ENCODE results near the gene ZG16B.

ZG16B gene

GRCh38 chr16:2790631-2791030 is 39.5 kb upstream of the ZG16B start:
- no peak for FAIRE-seq
- DNase-seq (ENCODE audit: insufficient read length), result no peak
- TF ChIP-seq TAF1 (IDR thresholded peaks at IDR 0.05; ENCODE audit: borderline replicate concordance, low read depth, low read length), result no peak
- TF ChIP-seq POLR2A (IDR thresholded peaks at IDR 0.05; ENCODE audit: low read depth, low read length), result no peak
- TF ChIP-seq POLR2AphosphoS5 (IDR thresholded peaks at IDR 0.05; ENCODE audit: low read depth, low read length), result no peak

- DNase-seq (ENCODE audit: insufficient read length) (no peak), FAIRE-seq (no peak)
- TF ChIP-seq POLR2AphosphoS5 (IDR thresholded peaks at IDR 0.05; ENCODE audit: low read depth, low read length), result no peak
- TF ChIP-seq TAF1 (IDR thresholded peaks at IDR 0.05; ENCODE audit: borderline replicate concordance, low read depth, low read length), result no peak
- TF ChIP-seq POLR2A (IDR thresholded peaks at IDR 0.05; ENCODE audit: low read depth, low read length), result no peak
These were observed 38.9 kb upstream of the ZG16B start for GRCh38 chr16:2791174-2791573.

DNA sequence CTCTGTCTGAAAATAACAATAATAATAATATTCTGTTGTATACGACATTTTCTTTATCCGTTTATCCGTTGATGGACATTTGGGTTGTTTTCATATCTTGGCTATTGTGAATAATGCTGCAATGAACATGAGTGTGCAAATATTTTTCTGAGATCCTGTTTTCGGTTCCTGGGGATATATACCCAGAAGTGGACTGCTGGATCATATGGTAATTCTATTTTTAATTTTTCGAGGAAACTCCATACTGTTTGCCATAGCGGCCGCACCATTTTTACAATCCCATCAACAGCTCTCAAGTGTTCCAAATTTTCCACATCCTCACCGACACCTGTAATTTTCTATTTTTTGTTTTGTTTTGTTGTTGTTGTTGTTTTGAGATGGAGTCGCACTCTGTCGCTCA is 37.2 kb upstream of the ZG16B start:
- TF ChIP-seq POLR2A (IDR thresholded peaks at IDR 0.05; ENCODE audit: low read depth, low read length) (no peak), POLR2AphosphoS5 (IDR thresholded peaks at IDR 0.05; ENCODE audit: low read depth, low read length) (no peak), TAF1 (IDR thresholded peaks at IDR 0.05; ENCODE audit: borderline replicate concordance, low read depth, low read length) (no peak)
- FAIRE-seq, result no peak
- DNase-seq (ENCODE audit: insufficient read length), result no peak

- no peak for TF ChIP-seq POLR2A (IDR thresholded peaks at IDR 0.05; ENCODE audit: low read depth, low read length)
- TF ChIP-seq POLR2AphosphoS5 (IDR thresholded peaks at IDR 0.05; ENCODE audit: low read depth, low read length), result no peak
- no peak for TF ChIP-seq TAF1 (IDR thresholded peaks at IDR 0.05; ENCODE audit: borderline replicate concordance, low read depth, low read length)
- DNase-seq (ENCODE audit: insufficient read length) (no peak), FAIRE-seq (no peak)
These were observed 34.5 kb upstream of the ZG16B start for GRCh38 chr16:2795395-2796143.

DNA sequence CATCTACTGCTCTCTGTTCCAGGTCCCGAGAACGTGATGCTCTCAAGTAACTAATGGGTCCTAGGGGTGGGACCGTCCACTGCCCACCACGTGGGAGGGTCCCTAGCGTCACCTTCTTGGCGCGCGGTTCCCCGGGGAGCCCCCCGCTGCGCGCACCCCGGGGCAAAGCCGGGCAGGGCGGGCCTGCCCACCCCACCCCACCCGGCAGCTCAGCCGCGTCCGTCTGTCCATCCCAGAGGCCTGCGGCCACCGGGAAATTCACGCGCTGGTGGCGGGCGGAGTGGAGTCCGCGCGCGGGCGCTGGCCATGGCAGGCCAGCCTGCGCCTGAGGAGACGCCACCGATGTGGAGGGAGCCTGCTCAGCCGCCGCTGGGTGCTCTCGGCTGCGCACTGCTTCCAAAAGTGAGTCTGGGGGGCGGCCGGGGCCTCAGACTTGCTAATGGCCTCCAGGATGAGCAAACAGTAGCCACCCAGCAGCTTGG is 31.3 kb upstream of the ZG16B start:
- TF ChIP-seq POLR2A (IDR thresholded peaks at IDR 0.05; ENCODE audit: low read depth, low read length), result no peak
- no peak for TF ChIP-seq TAF1 (IDR thresholded peaks at IDR 0.05; ENCODE audit: borderline replicate concordance, low read depth, low read length)
- no peak for TF ChIP-seq POLR2AphosphoS5 (IDR thresholded peaks at IDR 0.05; ENCODE audit: low read depth, low read length)
- DNase-seq (ENCODE audit: insufficient read length) (no peak), FAIRE-seq (no peak)

GRCh38 chr16:2799205-2799858 is 30.8 kb upstream of the ZG16B start:
- DNase-seq (ENCODE audit: insufficient read length), result no peak
- TF ChIP-seq POLR2AphosphoS5 (IDR thresholded peaks at IDR 0.05; ENCODE audit: low read depth, low read length) (no peak), POLR2A (IDR thresholded peaks at IDR 0.05; ENCODE audit: low read depth, low read length) (no peak), TAF1 (IDR thresholded peaks at IDR 0.05; ENCODE audit: borderline replicate concordance, low read depth, low read length) (no peak)
- no peak for FAIRE-seq

- FAIRE-seq, result no peak
- no peak for DNase-seq (ENCODE audit: insufficient read length)
- TF ChIP-seq POLR2A (IDR thresholded peaks at IDR 0.05; ENCODE audit: low read depth, low read length) (no peak), TAF1 (IDR thresholded peaks at IDR 0.05; ENCODE audit: borderline replicate concordance, low read depth, low read length) (no peak), POLR2AphosphoS5 (IDR thresholded peaks at IDR 0.05; ENCODE audit: low read depth, low read length) (no peak)
These were observed 30.3 kb upstream of the ZG16B start for GRCh38 chr16:2799859-2800226.

DNA sequence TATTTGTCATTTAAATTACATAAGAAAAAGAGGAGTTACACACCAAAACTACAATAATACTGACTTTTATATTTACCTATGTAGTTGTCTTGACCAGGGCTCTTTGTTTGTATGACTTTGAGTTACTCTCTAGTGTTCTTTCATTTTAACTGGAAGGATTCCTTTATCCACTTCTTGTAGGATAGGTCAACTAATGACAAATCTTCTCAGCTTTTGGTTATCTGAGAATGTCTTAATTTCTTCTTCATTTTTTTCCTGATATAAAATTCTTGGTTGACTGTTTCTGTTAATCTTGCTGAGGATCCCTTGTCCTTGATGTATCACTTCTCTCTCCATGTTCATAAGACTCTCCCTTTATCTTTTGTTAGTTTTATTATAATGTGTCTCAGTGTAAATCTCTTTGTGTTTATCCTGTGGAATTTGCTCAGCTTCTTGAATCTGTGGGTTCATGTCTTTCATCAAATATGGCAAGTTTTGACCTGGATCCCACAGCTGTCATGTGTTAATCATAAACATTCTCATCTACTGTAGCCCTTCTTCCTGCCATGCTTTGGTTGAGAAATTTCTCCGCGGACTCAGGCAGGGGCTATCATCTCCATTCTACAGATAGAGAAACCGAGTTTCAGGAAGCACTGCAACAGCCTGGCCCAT is 26.4 kb upstream of the ZG16B start:
- no peak for FAIRE-seq
- DNase-seq (ENCODE audit: insufficient read length), result no peak
- TF ChIP-seq TAF1 (IDR thresholded peaks at IDR 0.05; ENCODE audit: borderline replicate concordance, low read depth, low read length), result no peak
- no peak for TF ChIP-seq POLR2A (IDR thresholded peaks at IDR 0.05; ENCODE audit: low read depth, low read length)
- no peak for TF ChIP-seq POLR2AphosphoS5 (IDR thresholded peaks at IDR 0.05; ENCODE audit: low read depth, low read length)

GRCh38 chr16:2804728-2805127 is 25.4 kb upstream of the ZG16B start:
- FAIRE-seq (no peak), DNase-seq (ENCODE audit: insufficient read length) (no peak)
- TF ChIP-seq POLR2A (IDR thresholded peaks at IDR 0.05; ENCODE audit: low read depth, low read length) (no peak), TAF1 (IDR thresholded peaks at IDR 0.05; ENCODE audit: borderline replicate concordance, low read depth, low read length) (no peak), POLR2AphosphoS5 (IDR thresholded peaks at IDR 0.05; ENCODE audit: low read depth, low read length) (no peak)

DNA sequence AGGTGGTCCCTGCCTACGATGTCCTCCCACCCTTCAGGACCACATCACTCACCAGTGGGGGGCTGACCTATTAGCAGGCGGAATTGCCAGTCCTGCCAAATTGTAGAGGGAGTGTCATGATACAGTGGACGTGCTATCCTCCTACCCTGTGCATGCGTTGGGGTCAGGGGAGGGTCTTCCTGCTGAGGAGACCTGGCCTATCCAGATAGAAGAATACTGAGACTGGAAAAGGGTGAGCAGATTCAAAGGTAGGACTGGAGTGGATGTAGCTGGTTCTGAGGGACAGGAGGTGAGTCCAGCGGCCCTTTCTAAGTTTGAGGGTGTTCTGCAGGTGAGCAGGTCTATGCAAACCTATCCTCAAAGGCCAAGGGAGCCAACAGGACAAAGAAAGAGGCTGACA is 23.8 kb upstream of the ZG16B start:
- DNase-seq (ENCODE audit: insufficient read length) (no peak), FAIRE-seq (no peak)
- TF ChIP-seq POLR2A (IDR thresholded peaks at IDR 0.05; ENCODE audit: low read depth, low read length), result no peak
- TF ChIP-seq TAF1 (IDR thresholded peaks at IDR 0.05; ENCODE audit: borderline replicate concordance, low read depth, low read length), result no peak
- TF ChIP-seq POLR2AphosphoS5 (IDR thresholded peaks at IDR 0.05; ENCODE audit: low read depth, low read length), result no peak

DNA sequence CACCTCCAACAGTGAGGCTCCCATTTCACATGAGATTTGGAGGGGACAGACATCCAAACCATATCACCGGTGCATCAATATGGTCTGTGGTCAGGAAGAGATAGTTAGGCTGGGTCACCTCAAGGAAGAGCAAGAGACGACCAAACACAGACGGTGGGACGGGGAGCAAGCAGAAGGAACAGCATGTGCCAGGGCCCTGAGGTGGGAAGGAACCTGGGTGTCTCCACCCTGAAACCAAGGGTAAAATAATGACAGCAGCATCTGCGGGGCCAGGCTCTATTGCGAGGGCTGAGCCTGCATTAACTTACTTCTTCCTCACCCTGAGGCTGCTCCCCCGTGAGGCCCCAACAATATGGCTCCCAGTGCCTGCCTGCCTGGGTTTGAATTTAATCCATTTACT is 21.9 kb upstream of the ZG16B start:
- TF ChIP-seq POLR2A (IDR thresholded peaks at IDR 0.05; ENCODE audit: low read depth, low read length) (no peak), POLR2AphosphoS5 (IDR thresholded peaks at IDR 0.05; ENCODE audit: low read depth, low read length) (no peak), TAF1 (IDR thresholded peaks at IDR 0.05; ENCODE audit: borderline replicate concordance, low read depth, low read length) (no peak)
- DNase-seq (ENCODE audit: insufficient read length) (no peak), FAIRE-seq (no peak)

All from GM12892 (cell line).